DMS53 (cell line): ENCODE measurements around the gene CTLA4.
"Not testable (repeated sequence)": the region's sequence is repeated elsewhere in the genome, so short reads cannot be mapped to it uniquely, and the experiment has no call there.

Experiments
- DNase-seq: peaks from one replicate; lab custom pipeline; 2025; lab: John Stamatoyannopoulos, UW

The CTLA4 gene

GRCh38 chr2:203858176-203858575 is 9.4 kb upstream of the CTLA4 start:
- no peak for DNase-seq

- no peak for DNase-seq
Observed at GRCh38 chr2:203859030-203859789, 8.4 kb upstream of the CTLA4 start.

- DNase-seq, result no peak
Observed at GRCh38 chr2:203861197-203861596, 6.4 kb upstream of the CTLA4 start.

DNA sequence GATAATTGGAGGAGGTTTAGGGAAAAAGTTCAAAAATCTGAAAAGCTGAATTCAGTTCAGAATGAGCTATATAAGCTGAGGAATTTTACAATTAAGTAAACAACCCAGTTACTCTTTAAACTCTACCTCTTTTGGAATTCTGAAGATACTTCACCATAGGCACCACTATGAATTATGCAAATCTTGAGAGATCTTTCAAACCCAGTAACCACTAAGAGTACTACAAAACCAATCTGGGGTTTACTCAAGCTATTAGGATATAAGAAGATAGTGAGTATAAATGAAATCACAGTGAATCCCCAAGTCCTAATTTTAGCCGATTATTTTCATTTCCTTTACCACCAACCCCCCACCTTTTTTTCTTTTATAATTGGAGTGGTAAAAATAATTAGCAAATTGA is 6.0 kb upstream of the CTLA4 start:
- no peak for DNase-seq

DNA sequence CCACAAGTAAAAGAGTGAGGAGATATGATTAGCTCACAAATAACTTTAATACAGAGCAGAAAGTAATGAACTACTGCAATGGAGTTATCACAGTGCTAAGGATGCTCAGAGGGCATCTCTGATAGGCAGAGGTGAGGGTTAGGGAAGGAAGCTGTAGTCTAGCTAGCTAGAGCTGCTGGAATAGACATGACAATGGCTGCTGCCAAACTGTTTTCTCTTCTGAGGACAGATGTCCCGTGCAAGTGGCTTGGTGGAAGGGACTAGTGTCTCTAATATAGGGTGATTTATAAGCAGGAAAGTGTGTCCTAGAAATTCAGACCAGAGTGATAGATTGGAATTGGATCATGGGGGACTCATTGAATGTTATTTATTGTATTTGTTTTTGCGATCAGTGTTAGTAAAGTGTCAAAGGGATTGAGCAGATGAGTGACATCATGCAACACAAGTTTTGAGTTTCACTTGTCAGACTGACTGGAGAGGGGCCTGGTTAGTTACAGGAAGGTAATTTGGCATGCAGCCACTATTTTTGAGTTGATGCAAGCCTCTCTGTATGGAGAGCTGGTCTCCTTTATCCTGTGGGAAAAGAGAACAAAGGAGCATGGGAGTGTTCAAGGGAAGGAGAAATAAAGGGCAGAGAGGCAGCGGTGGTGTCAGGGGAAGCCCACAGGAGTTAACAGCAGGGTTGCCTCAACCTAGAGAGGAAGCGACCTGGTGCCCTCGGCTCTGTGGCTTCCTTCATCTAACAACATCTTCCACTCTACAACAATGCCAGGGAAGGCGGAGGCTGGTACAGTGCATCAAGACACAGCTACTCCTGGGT is 1.9 kb downstream of the CTLA4 start:
- DNase-seq, result no peak

- DNase-seq, result no peak
Observed at GRCh38 chr2:203870481-203870880, 2.9 kb downstream of the CTLA4 start.

DNA sequence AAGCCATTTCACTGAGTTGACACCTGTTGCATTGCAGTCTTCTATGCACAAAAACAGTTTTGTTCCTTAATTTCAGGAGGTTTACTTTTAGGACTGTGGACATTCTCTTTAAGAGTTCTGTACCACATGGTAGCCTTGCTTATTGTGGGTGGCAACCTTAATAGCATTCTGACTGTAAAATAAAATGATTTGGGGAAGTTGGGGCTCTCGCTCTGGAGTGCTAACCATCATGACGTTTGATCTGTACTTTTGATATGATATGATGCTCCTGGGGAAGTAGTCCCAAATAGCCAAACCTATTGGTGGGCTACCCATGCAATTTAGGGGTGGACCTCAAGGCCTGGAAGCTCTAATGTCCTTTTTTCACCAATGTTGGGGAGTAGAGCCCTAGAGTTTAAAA is 3.4 kb downstream of the CTLA4 start:
- no peak for DNase-seq

DNA sequence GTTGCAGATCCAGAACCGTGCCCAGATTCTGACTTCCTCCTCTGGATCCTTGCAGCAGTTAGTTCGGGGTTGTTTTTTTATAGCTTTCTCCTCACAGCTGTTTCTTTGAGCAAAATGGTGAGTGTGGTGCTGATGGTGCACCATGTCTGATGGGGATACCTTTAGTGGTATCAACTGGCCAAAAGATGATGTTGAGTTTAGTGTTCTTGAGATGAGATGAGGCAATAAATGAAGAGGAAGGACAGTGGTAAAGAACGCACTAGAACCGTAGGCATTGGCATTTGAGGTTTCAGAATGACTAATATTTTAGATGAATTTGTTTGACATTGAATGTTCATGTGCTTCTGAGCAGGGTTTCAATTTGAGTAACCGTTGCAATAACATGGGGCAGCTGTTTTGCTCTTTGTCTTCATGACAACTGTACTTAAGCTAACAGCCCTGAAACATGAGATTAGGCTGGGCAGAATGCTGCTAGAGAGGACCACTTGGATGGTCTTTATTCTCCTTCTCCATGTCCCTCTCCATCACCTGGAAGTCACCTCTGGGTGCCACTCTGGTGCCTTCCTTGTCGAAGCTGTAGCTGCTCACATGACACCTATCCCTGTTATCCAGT is 3.9 kb downstream of the CTLA4 start:
- no peak for DNase-seq

DNA sequence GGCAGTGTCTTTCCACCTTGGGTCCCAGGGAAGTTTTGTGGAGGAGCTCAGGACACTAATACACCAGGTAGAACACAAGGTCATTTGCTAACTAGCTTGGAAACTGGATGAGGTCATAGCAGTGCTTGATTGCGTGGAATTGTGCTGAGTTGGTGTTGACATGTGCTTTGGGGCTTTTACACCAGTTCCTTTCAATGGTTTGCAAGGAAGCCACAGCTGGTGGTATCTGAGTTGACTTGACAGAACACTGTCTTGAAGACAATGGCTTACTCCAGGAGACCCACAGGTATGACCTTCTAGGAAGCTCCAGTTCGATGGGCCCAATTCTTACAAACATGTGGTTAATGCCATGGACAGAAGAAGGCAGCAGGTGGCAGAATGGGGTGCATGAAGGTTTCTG is 5.9 kb downstream of the CTLA4 start:
- no peak for DNase-seq

DNA sequence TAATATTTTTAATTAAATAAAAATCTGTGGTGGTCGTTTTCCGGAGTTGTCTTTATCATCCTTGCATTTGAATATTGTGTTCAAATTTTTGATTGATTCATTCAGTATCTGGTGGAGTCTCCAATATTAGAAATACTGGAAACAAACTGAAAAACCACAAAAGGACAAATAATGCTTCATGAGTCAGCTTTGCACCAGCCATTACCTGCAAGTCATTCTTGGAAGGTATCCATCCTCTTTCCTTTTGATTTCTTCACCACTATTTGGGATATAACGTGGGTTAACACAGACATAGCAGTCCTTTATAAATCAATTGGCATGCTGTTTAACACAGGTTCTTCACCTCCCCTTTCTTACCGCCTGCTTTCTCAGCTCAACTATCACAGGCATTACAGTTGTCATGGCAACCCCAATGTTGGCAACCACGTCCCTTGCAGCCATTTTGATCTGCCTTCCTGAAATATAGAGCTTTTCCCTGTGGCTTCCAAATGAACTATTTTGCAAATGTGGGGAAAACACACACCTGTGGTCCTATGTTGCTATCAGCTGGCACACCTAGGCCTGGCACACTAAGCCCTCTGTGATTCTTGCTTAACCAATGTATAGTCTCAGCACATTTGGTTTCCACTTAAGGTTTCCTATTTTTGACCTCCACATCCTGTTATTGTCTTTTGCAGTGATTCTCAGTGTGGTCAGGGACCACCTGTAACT is 6.5 kb downstream of the CTLA4 start:
- DNase-seq, result peak; percentile 28

- no peak for DNase-seq
Observed at GRCh38 chr2:203875471-203875870, 7.9 kb downstream of the CTLA4 start.

GRCh38 chr2:203876328-203876727 is 8.8 kb downstream of the CTLA4 start:
- DNase-seq, result no peak

- DNase-seq, result peak; percentile 27
Observed at GRCh38 chr2:203878063-203878462, 10.5 kb downstream of the CTLA4 start.

DNA sequence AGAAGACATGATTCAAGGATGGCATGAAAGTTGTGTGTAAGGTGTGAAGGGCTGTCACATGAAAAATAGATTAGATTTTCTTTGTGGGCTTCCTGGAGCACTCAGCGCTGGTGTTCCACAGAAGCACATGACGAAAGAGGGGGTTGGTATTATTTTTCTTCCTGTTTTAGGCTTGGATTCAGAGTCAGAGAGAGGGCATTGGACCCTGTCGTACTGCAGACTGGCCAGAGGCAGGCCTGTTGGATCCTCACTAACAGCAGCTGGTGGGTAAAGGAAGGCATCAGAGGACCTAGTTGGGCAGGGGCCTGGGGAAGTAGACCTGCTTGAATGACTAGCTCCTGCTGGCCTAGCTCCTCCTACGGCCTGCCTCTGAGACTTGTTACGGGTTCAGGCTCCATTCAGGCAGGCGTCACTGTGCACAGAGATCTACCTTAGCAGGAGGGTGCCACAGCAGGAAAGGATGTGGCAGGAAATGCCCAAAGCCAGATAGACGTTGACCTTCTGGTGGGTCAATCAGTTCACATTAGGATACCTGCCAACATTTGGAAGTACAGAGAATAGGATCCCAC is 13.1 kb downstream of the CTLA4 start:
- DNase-seq, result no peak

DNA sequence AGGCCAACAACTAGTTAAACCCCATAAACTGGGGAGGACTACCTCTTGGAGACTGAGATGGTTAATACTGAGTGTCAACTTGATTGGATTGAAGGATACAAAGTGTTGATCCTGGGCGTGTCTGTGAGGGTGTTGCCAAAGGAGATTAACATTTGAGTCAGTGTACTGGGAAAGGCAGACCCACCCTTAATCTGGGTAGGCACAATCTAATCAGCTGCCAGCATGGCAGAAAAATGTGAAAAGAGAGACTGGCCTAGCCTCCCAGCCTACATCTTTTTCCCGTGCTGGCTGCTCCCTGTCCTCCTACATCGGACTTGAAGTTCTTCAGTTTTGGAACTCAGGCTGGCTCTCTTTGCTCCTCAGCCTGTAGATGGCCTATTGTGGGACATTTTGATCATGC is 13.6 kb downstream of the CTLA4 start:
- DNase-seq, result not testable (repeated sequence)

DNA sequence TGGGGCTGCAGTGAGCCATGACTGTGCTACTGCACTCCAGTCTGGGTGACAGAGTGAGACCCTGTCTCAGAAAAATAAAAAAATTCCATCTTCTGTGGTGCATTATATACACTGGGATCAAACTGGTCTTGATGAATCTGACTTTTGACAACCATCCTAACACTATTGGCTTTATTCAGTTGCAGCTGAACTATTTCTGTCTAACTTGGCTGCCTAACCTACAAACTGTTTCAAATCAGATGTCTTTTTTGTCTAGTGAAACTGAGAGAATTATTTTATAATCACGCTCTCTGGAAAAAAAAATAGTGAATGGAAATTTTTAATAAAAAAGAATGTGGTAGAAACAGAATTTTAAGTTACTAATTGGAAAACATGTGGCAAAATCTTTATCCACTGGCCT is 15.0 kb downstream of the CTLA4 start:
- no peak for DNase-seq

- no peak for DNase-seq
Observed at GRCh38 chr2:203886661-203887151, 19.1 kb downstream of the CTLA4 start.

GRCh38 chr2:203887677-203888076 is 20.1 kb downstream of the CTLA4 start:
- no peak for DNase-seq

- no peak for DNase-seq
Observed at GRCh38 chr2:203889542-203889941, 22.0 kb downstream of the CTLA4 start.

- no peak for DNase-seq
Observed at GRCh38 chr2:203889944-203890343, 22.4 kb downstream of the CTLA4 start.

GRCh38 chr2:203890733-203891132 is 23.2 kb downstream of the CTLA4 start:
- no peak for DNase-seq

DNA sequence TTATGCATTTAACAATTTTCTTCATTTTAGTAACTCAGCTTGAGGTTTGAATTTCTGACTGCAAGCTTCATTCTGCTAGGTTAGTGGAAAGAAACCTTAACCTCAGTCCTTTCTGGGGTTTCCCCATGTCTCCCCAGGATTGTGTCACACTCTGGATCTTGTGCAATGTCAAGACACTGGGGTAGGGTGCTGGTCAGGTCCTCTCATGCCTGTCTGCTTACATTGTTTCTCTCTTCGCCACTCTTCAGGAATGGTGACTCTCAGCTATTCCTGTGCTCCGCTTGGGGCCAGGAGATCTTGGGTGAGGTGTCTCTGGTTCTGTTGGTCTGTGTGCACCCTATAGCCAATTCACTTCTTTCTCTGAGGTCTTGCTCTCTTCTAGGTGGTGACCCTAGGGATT is 23.9 kb downstream of the CTLA4 start:
- no peak for DNase-seq
